ENCODE measurements around the gene PLB1. TPM values are rescaled to one million over a fixed set of nuclear protein-coding genes. Genes with fewer than 3 reads are reported as not detected.
A peak's percentile ranks its signal among the peaks of the same experiment; 100 is the strongest.

PLB1 gene
- total and polyA plus RNA-seq, 2 experiments from 2014 or later: 0.06 to 0.21 TPM

DNA sequence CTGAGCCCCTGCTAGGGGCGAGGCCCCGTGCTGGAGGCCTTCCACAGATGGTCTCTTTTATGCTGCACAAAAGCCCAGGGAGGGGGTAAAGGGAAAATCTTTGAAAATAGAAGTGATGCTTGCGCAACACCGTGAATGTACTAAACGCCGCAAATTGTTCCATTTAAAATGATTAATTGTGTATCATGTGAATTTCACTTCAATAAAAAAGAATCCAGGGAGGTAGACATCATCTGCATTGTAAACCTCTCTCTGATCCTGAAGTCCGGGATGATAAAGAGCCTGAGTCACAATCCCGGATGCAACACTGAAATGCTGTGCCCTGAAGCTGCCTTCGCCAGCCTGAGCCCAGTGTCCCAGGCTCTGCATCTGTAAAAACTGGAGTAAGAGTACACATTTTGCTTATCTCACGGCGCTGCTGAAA lies 148.1 kb downstream of the PLB1 start:
- Histone ChIP-seq H3F3A (replicated peaks; ENCODE audit: low read depth) (no peaks in the 10 kb centered on the region), H3K36me3 (ENCODE audit: insufficient read depth) (no peaks in the 10 kb centered on the region), H3K79me2 (replicated peaks; ENCODE audit: insufficient read depth) (no peaks in the 10 kb centered on the region), H4K20me1 (replicated peaks; ENCODE audit: insufficient read depth) (no peaks in the 10 kb centered on the region), H3K4me3 (no peak overlapping the region), H3K9me2 (ENCODE audit: insufficient read depth) (no peaks in the 10 kb centered on the region), H2AFZ (peak overlapping the region; percentile 69), H3K4me1 (ENCODE audit: insufficient read depth) (no peaks in the 10 kb centered on the region), H3K27ac (ENCODE audit: low read depth) (no peak overlapping the region), H3K27me3 (ENCODE audit: insufficient read depth) (no peaks in the 10 kb centered on the region), H3K4me2 (no peak overlapping the region)
- Mint-ChIP-seq H3K36me3 (ENCODE audit: low read depth) (no peaks in the 10 kb centered on the region), H3K27ac (no peak overlapping the region), H3K4me3 (no peak overlapping the region), H3K4me1 (peaks cover 15% of the 10 kb centered on the region; the same call in 2 of the 3 replicates), H3K9me3 (no peaks in the 10 kb centered on the region), H3K27me3 (ENCODE audit: insufficient read depth, low read depth, poor library complexity) (peaks cover 3% of the 10 kb centered on the region)
- ATAC-seq (no peak), DNase-seq (ENCODE audit: low spot score) (no peak)
- no peak for TF ChIP-seq JUNB (IDR thresholded peaks at IDR 0.05; ENCODE audit: unreplicated experiment)
- TF ChIP-seq, protein P1, sequence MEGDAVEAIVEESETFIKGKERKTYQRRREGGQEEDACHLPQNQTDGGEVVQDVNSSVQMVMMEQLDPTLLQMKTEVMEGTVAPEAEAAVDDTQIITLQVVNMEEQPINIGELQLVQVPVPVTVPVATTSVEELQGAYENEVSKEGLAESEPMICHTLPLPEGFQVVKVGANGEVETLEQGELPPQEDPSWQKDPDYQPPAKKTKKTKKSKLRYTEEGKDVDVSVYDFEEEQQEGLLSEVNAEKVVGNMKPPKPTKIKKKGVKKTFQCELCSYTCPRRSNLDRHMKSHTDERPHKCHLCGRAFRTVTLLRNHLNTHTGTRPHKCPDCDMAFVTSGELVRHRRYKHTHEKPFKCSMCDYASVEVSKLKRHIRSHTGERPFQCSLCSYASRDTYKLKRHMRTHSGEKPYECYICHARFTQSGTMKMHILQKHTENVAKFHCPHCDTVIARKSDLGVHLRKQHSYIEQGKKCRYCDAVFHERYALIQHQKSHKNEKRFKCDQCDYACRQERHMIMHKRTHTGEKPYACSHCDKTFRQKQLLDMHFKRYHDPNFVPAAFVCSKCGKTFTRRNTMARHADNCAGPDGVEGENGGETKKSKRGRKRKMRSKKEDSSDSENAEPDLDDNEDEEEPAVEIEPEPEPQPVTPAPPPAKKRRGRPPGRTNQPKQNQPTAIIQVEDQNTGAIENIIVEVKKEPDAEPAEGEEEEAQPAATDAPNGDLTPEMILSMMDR (conservative IDR thresholded peaks at IDR 0.05; ENCODE audit: low read depth in 2 of 2): no peak
- TF ChIP-seq STAT1 (IDR thresholded peaks at IDR 0.05; ENCODE audit: unreplicated experiment): no peak
- TF ChIP-seq ZNF331 (CRISPR knock-in tag; IDR thresholded peaks at IDR 0.05; ENCODE audit: low read depth): no peak
- no peak for TF ChIP-seq NANOG (IDR thresholded peaks at IDR 0.05; ENCODE audit: borderline replicate concordance)
- no peak for TF ChIP-seq EZH2phosphoT487 (IDR thresholded peaks at IDR 0.05; ENCODE audit: unreplicated experiment)
- TF ChIP-seq, protein P2, sequence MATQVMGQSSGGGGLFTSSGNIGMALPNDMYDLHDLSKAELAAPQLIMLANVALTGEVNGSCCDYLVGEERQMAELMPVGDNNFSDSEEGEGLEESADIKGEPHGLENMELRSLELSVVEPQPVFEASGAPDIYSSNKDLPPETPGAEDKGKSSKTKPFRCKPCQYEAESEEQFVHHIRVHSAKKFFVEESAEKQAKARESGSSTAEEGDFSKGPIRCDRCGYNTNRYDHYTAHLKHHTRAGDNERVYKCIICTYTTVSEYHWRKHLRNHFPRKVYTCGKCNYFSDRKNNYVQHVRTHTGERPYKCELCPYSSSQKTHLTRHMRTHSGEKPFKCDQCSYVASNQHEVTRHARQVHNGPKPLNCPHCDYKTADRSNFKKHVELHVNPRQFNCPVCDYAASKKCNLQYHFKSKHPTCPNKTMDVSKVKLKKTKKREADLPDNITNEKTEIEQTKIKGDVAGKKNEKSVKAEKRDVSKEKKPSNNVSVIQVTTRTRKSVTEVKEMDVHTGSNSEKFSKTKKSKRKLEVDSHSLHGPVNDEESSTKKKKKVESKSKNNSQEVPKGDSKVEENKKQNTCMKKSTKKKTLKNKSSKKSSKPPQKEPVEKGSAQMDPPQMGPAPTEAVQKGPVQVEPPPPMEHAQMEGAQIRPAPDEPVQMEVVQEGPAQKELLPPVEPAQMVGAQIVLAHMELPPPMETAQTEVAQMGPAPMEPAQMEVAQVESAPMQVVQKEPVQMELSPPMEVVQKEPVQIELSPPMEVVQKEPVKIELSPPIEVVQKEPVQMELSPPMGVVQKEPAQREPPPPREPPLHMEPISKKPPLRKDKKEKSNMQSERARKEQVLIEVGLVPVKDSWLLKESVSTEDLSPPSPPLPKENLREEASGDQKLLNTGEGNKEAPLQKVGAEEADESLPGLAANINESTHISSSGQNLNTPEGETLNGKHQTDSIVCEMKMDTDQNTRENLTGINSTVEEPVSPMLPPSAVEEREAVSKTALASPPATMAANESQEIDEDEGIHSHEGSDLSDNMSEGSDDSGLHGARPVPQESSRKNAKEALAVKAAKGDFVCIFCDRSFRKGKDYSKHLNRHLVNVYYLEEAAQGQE (IDR thresholded peaks at IDR 0.05; ENCODE audit: unreplicated experiment): no peak
- no peak for TF ChIP-seq ZNF114 (CRISPR knock-in tag; IDR thresholded peaks at IDR 0.05)
- TF ChIP-seq CREB1 (CRISPR knock-in tag; IDR thresholded peaks at IDR 0.05; ENCODE audit: low read depth): no peak

DNA sequence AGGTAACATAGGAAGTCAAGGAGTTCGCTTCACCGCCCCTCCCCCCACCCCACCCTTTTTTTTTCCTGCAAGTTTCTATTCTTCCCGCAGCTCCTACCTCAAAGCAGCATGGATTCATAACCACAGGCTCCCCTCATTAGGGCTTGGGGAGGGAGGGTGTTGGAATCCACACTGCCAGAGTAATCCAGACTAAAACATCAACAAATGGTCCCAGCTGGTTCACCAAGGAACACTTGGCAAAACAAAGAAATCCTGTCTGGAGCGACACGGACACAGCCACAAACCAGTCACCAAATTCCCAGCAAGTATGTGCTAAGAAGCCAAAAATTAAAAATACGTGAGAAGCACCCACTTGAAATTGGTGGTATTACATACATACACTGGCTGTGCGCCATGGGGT lies 148.9 kb downstream of the PLB1 start:
- no peaks in the 10 kb centered on the region for H3K27me3 ChIP-seq (ENCODE audit: insufficient read depth)
- Mint-ChIP-seq H3K27me3 (ENCODE audit: insufficient read depth, low read depth, poor library complexity) (peaks cover 6% of the 10 kb centered on the region), H3K36me3 (ENCODE audit: low read depth) (no peaks in the 10 kb centered on the region), H3K9me3 (no peaks in the 10 kb centered on the region), H3K4me3 (no peak overlapping the region), H3K27ac (no peak overlapping the region), H3K4me1 (peaks cover 17% of the 10 kb centered on the region)
- H3K4me3 ChIP-seq: no peak overlapping the region
- no peaks in the 10 kb centered on the region for H4K20me1 ChIP-seq (replicated peaks; ENCODE audit: insufficient read depth)
- ATAC-seq (no peak), DNase-seq (ENCODE audit: low spot score) (no peak)
- no peak overlapping the region for H3K4me2 ChIP-seq
- no peaks in the 10 kb centered on the region for H3K36me3 ChIP-seq (ENCODE audit: insufficient read depth)
- no peaks in the 10 kb centered on the region for H3K4me1 ChIP-seq (ENCODE audit: insufficient read depth)
- no peaks in the 10 kb centered on the region for H3K9me2 ChIP-seq (ENCODE audit: insufficient read depth)
- no peaks in the 10 kb centered on the region for H3K79me2 ChIP-seq (replicated peaks; ENCODE audit: insufficient read depth)
- H3F3A ChIP-seq (replicated peaks; ENCODE audit: low read depth): no peaks in the 10 kb centered on the region
- H3K27ac ChIP-seq (ENCODE audit: low read depth): no peak overlapping the region
- H2AFZ ChIP-seq: peak overlapping the region; percentile 83; the same call in 1 of the 2 replicates
- no peak for TF ChIP-seq POLR2AphosphoS5 (IDR thresholded peaks at IDR 0.05; ENCODE audit: low read depth)
- TF ChIP-seq, protein P3, sequence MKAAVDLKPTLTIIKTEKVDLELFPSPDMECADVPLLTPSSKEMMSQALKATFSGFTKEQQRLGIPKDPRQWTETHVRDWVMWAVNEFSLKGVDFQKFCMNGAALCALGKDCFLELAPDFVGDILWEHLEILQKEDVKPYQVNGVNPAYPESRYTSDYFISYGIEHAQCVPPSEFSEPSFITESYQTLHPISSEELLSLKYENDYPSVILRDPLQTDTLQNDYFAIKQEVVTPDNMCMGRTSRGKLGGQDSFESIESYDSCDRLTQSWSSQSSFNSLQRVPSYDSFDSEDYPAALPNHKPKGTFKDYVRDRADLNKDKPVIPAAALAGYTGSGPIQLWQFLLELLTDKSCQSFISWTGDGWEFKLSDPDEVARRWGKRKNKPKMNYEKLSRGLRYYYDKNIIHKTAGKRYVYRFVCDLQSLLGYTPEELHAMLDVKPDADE (IDR thresholded peaks at IDR 0.05): no peak
